Aorta (tissue), 5 donors: Measurements from ENCODE around the gene RANGAP1. TPM values are rescaled to one million over a fixed set of nuclear protein-coding genes. Genes with fewer than 3 reads are reported as not detected.
"Not testable (repeated sequence)": the region's sequence is repeated elsewhere in the genome, so short reads cannot be mapped to it uniquely, and the experiment has no call there.

Experiments
- ATAC-seq: fragments of 200-7000 bp; cut with Tn5 transposase; one replicate; pipeline ENCODE4 v1.9.1; 2022; ENCODE audit warnings: moderate library complexity; ENCODE audit not compliant: low FRiP score
- DNase-seq, 2 donors: peaks; one replicate each; pipeline ENCODE4 v3.0.0-alpha.2; 2020
- H3K27ac ChIP-seq, 2 donors: one replicate each; pipeline ENCODE4 v1.5.1; 2013; ENCODE audit warnings: low read length in 2 of 2, mild to moderate bottlenecking in 2 of 2, moderate library complexity in 2 of 2, control low read depth in 1 of 2, inconsistent platforms in 1 of 2, low read depth in 1 of 2
- H3K27me3 ChIP-seq, 2 donors: one replicate each; pipeline ENCODE4 v1.6.1; 2013; ENCODE audit warnings: control low read depth in 1 of 2, low read length in 1 of 2, mild to moderate bottlenecking in 1 of 2, moderate library complexity in 1 of 2; ENCODE audit not compliant: insufficient read depth in 2 of 2, control insufficient read depth in 1 of 2
- H3K36me3 ChIP-seq, 2 donors: one replicate each; pipeline ENCODE4 v1.6.1; 2013; ENCODE audit warnings: control low read depth in 1 of 2, low read length in 1 of 2, mild to moderate bottlenecking in 1 of 2; ENCODE audit not compliant: insufficient read depth in 2 of 2, control insufficient read depth in 1 of 2
- H3K4me1 ChIP-seq, 2 donors: one replicate each; pipeline ENCODE4 v1.6.1; 2013; ENCODE audit warnings: low read length in 2 of 2, control low read depth in 1 of 2, mild to moderate bottlenecking in 1 of 2, moderate library complexity in 1 of 2; ENCODE audit not compliant: insufficient read depth in 2 of 2, control insufficient read depth in 1 of 2
- H3K4me3 ChIP-seq, 2 donors: one replicate each; pipeline ENCODE4 v1.5.1; 2013; ENCODE audit warnings: low read length in 2 of 2, control low read depth in 1 of 2, mild to moderate bottlenecking in 1 of 2
- H3K9me3 ChIP-seq: one replicate; pipeline ENCODE4 v1.6.1; 2013; ENCODE audit warnings: mild to moderate bottlenecking, low read length; ENCODE audit not compliant: control insufficient read depth
- WGBS, 2 donors: extraction: QIAGEN DNeasy Blood & Tissue Kit; methylation state at CpG; one replicate each; pipeline ENCODE4 v1.1.7; 2013; 5-methylcytosine and 5-hydroxymethylcytosine counted together
- intact Hi-C, 2 donors: fragments of 100-400 bp; cut with DNase I; formaldehyde crosslinking; loops; one replicate each; pipeline versions ENCODE4 v1.14.2 to v1.15.0; 2022
- polyA plus RNA-seq, 2 donors: library from polyadenylated mRNA; stranded (reverse); fragments of 200-250 nt; gene quantifications; one replicate each; pipeline ENCODE4 v1.2.3, GENCODE V29; 2013
- total RNA-seq, 2 donors: library from RNA; stranded (reverse); fragmentation: NEBNext Ultra II Directional; extraction: Animal tissue kit (Norgen Biotek cat#: 25700); gene quantifications; one replicate each; pipeline ENCODE4 v1.2.1, GENCODE V29; 2021
- donor health status: healthy with polysubstance abuse.
- donor health status: Bipolar disorder and iron deficiency.
- donor health status: DM: no; HTN: no; CAD: no.
- donor health status: DM: no; HTN: no; CAD: no.
- donor health status: DM: yes; HTN: yes; CAD: no.

The RANGAP1 gene
- total and polyA plus RNA-seq, 4 donors: 14.8 to 34.6 (median 25.0) TPM

DNA sequence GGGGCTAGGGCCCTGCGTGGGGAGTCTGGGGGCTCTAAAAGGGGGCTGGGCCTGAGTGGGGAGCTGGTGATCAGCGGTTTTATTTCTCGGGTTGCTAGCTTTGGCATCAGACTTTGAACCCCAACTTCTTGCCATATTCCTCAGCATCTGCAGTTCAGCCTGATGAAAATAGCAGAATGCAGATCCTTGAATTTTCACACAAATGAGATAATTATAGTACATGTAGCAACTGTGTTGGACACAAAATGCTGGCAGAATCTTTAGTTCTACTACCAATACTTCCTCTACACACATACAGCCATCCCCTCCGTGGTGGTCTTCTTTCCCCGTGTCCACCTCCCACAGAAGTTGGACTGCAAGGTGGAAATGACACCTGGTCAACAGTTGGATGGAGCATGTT lies 16.8 kb upstream of the RANGAP1 start:
- intact Hi-C loops: loop anchor here in 1 of 2 donors (5.0 kb wide), 1 partner anchor 64 kb away; no protein-coding TSS in a partner anchor
- Histone ChIP-seq H3K27me3 (no peaks in the 10 kb centered on the region), H3K4me1 (peaks cover 2 to 3% of the 10 kb centered on the region in 2 donors), H3K36me3 (no peaks in the 10 kb centered on the region), H3K27ac (no peak overlapping the region), H3K9me3 (no peaks in the 10 kb centered on the region), H3K4me3 (peak overlapping the region; percentile 99)
- DNase-seq: no peak
- ATAC-seq: no peak
- 4 to 6% methylated on average over 5 of the region's 5 CpGs for whole genome bisulfite sequencing, 2 donors

DNA sequence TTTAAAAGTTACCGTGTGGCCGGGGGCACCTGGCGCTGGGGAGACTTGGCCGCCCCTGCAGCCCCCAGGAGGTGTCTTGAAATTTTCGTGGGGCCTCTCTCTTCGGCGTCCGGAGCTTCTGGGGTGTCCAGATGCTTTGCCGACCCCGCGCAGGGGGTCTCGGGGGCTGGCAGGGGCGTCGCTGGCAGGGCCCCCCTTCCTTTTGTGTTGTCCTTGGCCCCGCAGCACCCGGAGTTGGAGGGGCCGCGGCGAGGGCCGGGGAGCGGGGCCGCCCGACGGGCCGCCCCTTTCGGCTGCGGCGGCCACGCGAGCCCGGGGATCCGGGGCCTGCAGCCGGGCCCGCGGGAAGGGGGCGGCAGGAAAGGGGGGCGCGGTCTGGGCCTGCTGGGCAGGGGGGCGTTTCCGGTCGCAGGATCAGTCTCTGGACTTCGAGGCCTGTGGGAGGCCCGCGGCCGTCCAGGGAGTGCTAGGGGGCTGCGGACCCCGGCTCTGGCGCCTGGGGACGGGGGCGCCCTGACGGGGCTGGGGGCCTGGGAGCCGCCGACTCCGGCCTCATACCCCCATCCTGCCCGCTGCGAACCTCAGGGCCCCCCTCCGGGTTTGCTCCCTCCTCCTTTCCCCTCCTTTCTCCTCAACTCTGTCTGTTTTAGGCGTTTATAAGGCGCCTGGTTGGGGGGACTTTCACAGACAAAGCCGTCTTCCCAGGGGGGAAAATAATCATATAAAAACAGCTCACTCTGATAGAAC lies 16.2 kb upstream of the RANGAP1 start:
- no peaks in the 10 kb centered on the region for H3K9me3 ChIP-seq
- intact Hi-C loops: loop anchor here in 1 of 2 donors (5.0 kb wide), 1 partner anchor 65 kb away; no protein-coding TSS in a partner anchor
- DNase-seq (no peak), ATAC-seq (peak; percentile 56)
- WGBS, 2 donors: 1% methylated on average over 60 of the region's 60 CpGs
- peak overlapping the region; percentile 99 for H3K4me3 ChIP-seq
- peak overlapping the region in 1 of 2 donors; percentile 52 for H3K27ac ChIP-seq
- peaks cover 2 to 3% of the 10 kb centered on the region in 2 donors for H3K4me1 ChIP-seq
- no peaks in the 10 kb centered on the region for H3K36me3 ChIP-seq
- H3K27me3 ChIP-seq: no peaks in the 10 kb centered on the region

DNA sequence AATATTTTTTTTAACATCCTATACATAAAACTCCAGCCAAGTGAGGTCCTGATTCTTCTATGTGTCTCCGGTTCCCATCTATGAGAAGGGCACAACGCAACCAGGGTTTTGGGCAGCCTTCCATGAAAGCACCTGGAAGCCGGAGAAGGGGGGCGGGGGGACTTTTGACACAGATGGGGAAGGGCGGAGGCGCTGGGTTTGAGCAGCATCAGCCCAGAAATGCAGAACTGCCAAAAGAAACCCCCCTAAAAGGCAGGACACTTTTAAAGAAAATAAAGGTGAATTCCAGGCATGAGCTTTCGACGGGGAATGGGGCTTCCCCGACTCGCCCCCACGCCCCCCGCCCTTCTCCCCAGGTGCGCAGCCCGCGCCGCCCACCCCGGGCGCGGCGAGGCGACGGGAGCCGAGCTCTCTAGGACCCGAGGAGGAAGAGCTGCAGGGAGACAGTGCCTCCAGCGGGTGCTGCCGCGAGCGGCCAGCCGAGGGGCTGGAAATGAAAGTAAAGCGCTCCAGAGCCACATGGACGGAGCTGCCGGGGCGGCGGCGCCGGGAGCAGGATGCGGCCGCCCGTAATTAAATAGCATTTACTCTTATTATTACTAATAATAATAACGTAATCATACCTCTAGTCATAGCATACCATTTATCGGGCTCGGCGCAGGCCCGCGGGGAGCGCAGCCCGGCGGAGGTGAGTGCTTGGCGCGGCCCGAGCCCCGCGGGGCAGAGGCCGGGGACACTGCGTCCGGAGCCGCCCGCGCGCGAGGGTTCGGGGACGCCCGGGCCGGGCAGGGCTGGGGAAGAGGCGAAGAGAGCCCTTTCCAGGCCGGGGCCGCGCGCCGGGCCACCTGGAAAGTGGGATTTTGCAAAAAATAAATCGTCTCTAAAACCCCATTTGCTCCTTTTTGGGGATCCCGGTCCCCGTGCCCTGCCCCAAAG lies 15.4 kb upstream of the RANGAP1 start, which contains the start of gene ZC3H7B:
Gene ZC3H7B (plus strand): TSS at position 441 of the 936 bp plus-strand sequence. CDS start 19,136 bp downstream, outside the sequence.
- 0% methylated on average over 67 to 74 of the region's 74 CpGs for WGBS, 2 donors
- no peaks in the 10 kb centered on the region for H3K27me3 ChIP-seq
- no peaks in the 10 kb centered on the region for H3K9me3 ChIP-seq
- H3K36me3 ChIP-seq: no peaks in the 10 kb centered on the region
- ATAC-seq (peak; percentile 95), DNase-seq (peak; percentile 89 to 92)
- peak within 1 kb of the TSS in 1 of 2 donors; percentile 52 for H3K27ac ChIP-seq
- peaks cover 2 to 3% of the 10 kb centered on the region in 2 donors for H3K4me1 ChIP-seq
- peak within 1 kb of the TSS; percentile 99 for H3K4me3 ChIP-seq
- intact Hi-C loops: loop anchor here in 1 of 2 donors (5.0 kb wide), 1 partner anchor 66 kb away; no protein-coding TSS in a partner anchor

DNA sequence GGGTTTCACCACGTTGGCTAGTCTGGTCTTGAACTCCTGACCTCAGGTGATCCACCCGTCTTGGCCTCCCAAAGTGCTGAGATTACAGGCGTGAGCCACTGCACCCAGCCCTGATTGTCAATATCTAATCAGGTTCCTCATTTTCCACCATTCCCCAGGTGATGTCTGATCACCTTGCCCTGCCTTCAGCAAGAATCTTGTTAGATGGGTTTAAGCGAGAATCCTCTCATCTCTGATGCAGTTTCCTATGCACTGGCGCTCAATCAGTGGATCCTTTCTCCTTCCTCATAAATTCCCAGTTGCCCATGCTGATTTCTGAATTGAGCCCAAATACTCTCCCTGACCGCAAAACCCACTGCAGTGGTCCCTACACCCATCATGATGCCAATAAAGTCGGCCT lies 14.7 kb upstream of the RANGAP1 start:
- H3K9me3 ChIP-seq: no peaks in the 10 kb centered on the region

DNA sequence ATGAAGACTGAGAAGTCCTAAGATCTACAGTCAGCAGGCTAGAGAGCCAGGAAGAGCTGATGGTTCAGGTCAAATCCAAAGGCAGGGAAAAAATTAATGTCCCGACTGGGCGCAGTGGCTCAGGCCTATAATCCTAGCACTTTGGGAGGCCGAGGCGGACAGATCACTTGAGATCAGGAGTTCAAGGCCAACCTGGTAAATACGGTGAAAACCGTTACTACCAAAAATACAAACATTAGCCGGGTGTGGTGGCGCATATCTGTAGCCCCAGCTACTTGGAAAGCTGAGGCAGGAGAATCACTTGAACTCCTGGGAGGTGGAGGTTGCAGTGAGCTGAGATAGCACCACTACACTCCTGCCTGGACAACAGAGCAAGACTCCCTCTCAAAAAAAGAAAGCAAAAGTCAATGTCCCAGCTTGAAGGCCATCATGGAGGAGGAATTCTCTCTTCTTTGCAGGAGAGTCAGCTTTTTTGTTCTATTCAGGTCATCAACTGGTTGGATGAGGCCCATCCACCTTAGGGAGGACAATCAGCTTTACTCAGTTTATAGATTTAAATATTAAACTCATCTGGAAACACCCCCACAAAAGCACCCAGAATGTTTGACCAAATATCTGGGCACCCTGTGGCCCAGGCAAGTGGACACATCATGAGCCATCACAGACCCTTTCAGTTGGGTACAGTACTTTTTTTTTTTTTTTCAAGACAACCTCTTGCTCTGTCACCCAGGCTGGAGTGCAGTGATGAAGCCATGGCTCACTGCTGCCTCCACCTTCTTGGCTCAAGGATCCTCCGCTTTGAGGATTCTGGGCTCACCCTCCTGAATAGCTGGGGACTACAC lies 11.1 kb upstream of the RANGAP1 start:
- no peaks in the 10 kb centered on the region for H3K36me3 ChIP-seq
- intact Hi-C loops: no loop called here
- H3K27ac ChIP-seq: no peak overlapping the region
- WGBS, 2 donors: 95 to 96% methylated on average over 9 of the region's 9 CpGs
- H3K9me3 ChIP-seq: no peaks in the 10 kb centered on the region
- ATAC-seq (no peak), DNase-seq (no peak)
- no peaks in the 10 kb centered on the region for H3K4me1 ChIP-seq
- H3K27me3 ChIP-seq: no peaks in the 10 kb centered on the region
- no peak overlapping the region for H3K4me3 ChIP-seq

More for the DNA sequence above, 14.7 kb upstream of the RANGAP1 start:
- no peak for ATAC-seq
- Histone ChIP-seq H3K4me1 (peaks cover 2 to 3% of the 10 kb centered on the region in 2 donors), H3K27ac (no peak overlapping the region), H3K27me3 (no peaks in the 10 kb centered on the region), H3K36me3 (no peaks in the 10 kb centered on the region), H3K4me3 (peak overlapping the region in 1 of 2 donors; percentile 99)
- intact Hi-C loops: loop anchor here in 1 of 2 donors (5.0 kb wide), 1 partner anchor 67 kb away; no protein-coding TSS in a partner anchor
- whole genome bisulfite sequencing, 2 donors: 51% methylated on average over 7 of the region's 7 CpGs
- no peak for DNase-seq

DNA sequence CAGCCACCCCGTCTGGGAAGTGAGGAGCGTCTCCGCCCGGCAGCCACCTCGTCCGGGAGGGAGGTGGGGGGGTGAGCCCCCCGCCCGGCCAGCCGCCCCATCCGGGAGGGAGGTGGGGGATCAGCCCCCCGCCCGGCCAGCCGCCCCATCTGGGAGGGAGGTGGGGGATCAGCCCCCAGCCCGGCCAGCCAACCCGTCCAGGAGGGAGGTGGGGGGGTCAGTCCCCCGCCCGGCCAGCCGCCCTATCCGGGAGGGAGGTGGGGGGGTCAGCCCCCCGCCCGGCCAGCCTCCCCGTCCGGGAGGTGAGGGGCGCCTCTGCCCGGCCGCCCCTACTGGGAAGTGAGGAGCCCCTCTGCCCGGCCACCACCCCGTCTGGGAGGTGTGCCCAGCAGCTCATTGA lies 8.8 kb upstream of the RANGAP1 start:
- ATAC-seq, H3K27ac ChIP-seq, DNase-seq, H3K27me3 ChIP-seq, H3K4me3 ChIP-seq, H3K4me1 ChIP-seq, H3K36me3 ChIP-seq, intact Hi-C loops, H3K9me3 ChIP-seq: not testable (repeated sequence)
- 84 to 96% methylated on average over 11 to 21 of the region's 28 CpGs for WGBS, 2 donors

DNA sequence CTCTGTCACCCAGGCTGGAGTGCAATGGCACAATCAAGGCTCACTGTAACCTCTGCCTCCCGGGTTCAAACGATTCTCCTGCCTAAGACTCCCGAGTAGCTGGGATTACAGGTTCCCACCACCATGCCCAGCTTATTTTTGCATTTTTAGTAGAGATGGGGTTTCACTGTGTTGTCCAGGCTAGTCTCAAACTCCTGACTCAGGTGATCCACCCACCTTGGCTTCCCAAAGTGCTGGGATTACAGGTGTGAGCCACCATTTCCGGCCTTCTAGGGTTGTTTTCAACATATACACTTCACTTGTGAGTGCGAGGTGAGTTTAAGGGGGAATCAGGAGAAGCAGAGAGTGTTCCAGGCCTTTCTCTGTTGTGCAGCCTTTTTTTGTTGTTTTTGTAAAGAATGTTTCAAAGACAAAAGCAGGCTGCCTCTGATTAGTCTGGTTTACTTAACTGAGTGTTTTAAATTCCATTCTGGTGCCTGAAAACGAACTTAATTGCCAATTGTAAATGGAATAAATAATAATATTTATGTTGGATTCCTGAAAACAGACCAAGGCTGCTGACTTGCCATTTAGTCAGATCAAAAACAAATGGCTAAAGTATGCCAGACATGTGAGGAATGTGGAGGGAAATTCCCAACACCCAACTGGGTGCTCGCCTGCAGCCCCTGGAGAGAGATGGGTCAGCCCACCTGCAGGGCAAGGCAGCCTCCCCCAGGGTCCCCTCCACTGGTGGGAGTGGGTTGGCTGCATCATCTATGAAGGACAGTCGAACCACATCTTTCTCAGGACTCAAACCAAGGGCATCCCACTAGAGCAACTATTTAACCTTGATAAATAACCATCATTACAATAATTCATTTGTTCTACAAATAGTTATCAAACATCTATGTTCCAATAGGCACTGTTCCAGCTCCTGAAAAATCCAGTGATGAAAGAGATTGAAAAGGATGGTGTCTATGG lies 4.6 kb upstream of the RANGAP1 start:
- 45 to 48% methylated on average over 8 of the region's 8 CpGs for WGBS, 2 donors
- Histone ChIP-seq H3K27me3 (no peaks in the 10 kb centered on the region), H3K4me3 (no peak overlapping the region), H3K27ac (peak overlapping the region in 1 of 2 donors; percentile 62), H3K4me1 (no peaks in the 10 kb centered on the region), H3K9me3 (no peaks in the 10 kb centered on the region), H3K36me3 (no peaks in the 10 kb centered on the region)
- DNase-seq (no peak), ATAC-seq (no peak)
- intact Hi-C loops: no loop called here
